Vagina (tissue), 2 donors: ENCODE data around the gene ZBP1. TPM values are rescaled to one million over a fixed set of nuclear protein-coding genes. Genes with fewer than 3 reads are reported as not detected.
A peak's percentile ranks its signal among the peaks of the same experiment; 100 is the strongest.

ENCODE experiments used
- DNase-seq, 2 donors: peaks; one replicate each; pipeline ENCODE4 v3.0.0-alpha.2; 2017; ENCODE audit errors: extremely low spot score in 2 of 2
- H3K27ac ChIP-seq: fragments of 200-600 bp; sonication (generic); one replicate; pipeline ENCODE4 v1.5.1; 2019
- H3K27me3 ChIP-seq: fragments of 200-600 bp; sonication (generic); one replicate; pipeline ENCODE4 v1.5.1; 2019
- H3K36me3 ChIP-seq, 2 donors: fragments of 200-600 bp; sonication (generic); one replicate each; pipeline ENCODE4 v1.5.1; 2017 to 2019
- H3K4me1 ChIP-seq: fragments of 200-600 bp; sonication (generic); one replicate; pipeline ENCODE4 v1.5.1; 2019
- H3K4me3 ChIP-seq, 2 donors: fragments of 200-600 bp; sonication (generic); 1 replicate in 1 of 2; 2 replicates in 1 of 2; pipeline ENCODE4 v1.5.1; 2016 to 2019
- H3K9me3 ChIP-seq: fragments of 200-600 bp; sonication (generic); one replicate; pipeline ENCODE4 v1.5.1; 2019
- CTCF ChIP-seq, 3 experiments: fragments of 450-650 bp in 2 of 3; fragments of 200-600 bp in 1 of 3; sonication (generic) in 1 of 3; IDR thresholded peaks; one replicate each; pipeline ENCODE4 v1.5.1; 2017 to 2019; ENCODE audit warnings: antibody characterized with exemption in 3 of 3, mild to moderate bottlenecking in 2 of 3, moderate library complexity in 2 of 3
- POLR2A ChIP-seq, 2 donors: fragments of 450-650 bp; IDR thresholded peaks; one replicate each; pipeline ENCODE4 v1.6.1; 2017; ENCODE audit warnings: antibody characterized with exemption in 2 of 2, mild to moderate bottlenecking in 2 of 2, moderate library complexity in 2 of 2
- POLR2AphosphoS5 ChIP-seq, 2 donors: sonication (generic); formaldehyde crosslinking; IDR thresholded peaks; one replicate each; pipeline ENCODE4 v1.9.0; 2017; ENCODE audit warnings: antibody characterized with exemption in 2 of 2, mild to moderate bottlenecking in 2 of 2, low read depth in 1 of 2; ENCODE audit not compliant: insufficient read depth in 1 of 2
- intact Hi-C: fragments of 100-400 bp; cut with DNase I; formaldehyde crosslinking; loops from one replicate; pipeline ENCODE4 v1.15.1; 2023
- total RNA-seq: library from RNA; depleted of rRNA; stranded (reverse); fragments of >200 nt; gene quantifications from one replicate; pipeline ENCODE4 v1.2.3, GENCODE V29; 2016

The ZBP1 gene
- total RNA-seq, 1 donor from 2014 or later, result 0.74 TPM

GRCh38 chr20:57616143-57616951 lies 3.9 kb downstream of the ZBP1 start:
- Histone ChIP-seq H3K36me3 (no peaks in the 10 kb centered on the region), H3K4me1 (peaks cover 3% of the 10 kb centered on the region), H3K27me3 (no peaks in the 10 kb centered on the region), H3K9me3 (no peaks in the 10 kb centered on the region), H3K4me3 (no peak overlapping the region), H3K27ac (no peak overlapping the region)
- intact Hi-C loops, result no loop called here
- peak; percentile 78 to 92 for DNase-seq
- TF ChIP-seq CTCF (IDR thresholded peaks at IDR 0.05) (no peak), POLR2AphosphoS5 (IDR thresholded peaks at IDR 0.05; ENCODE audit: insufficient read depth in 1 of 2, low read depth in 1 of 2) (no peak), POLR2A (IDR thresholded peaks at IDR 0.05) (no peak)

GRCh38 chr20:57615445-57615811 lies 4.8 kb downstream of the ZBP1 start:
- Histone ChIP-seq H3K27me3 (no peaks in the 10 kb centered on the region), H3K27ac (no peak overlapping the region), H3K4me1 (no peaks in the 10 kb centered on the region), H3K4me3 (no peak overlapping the region), H3K36me3 (no peaks in the 10 kb centered on the region), H3K9me3 (no peaks in the 10 kb centered on the region)
- TF ChIP-seq CTCF (IDR thresholded peaks at IDR 0.05), result no peak
- no peak for TF ChIP-seq POLR2AphosphoS5 (IDR thresholded peaks at IDR 0.05; ENCODE audit: insufficient read depth in 1 of 2, low read depth in 1 of 2)
- no peak for DNase-seq
- intact Hi-C loops, result no loop called here

- H3K9me3 ChIP-seq, result no peaks in the 10 kb centered on the region
- no peaks in the 10 kb centered on the region for H3K27me3 ChIP-seq
- no peak for TF ChIP-seq CTCF (IDR thresholded peaks at IDR 0.05)
- no peak for TF ChIP-seq POLR2A (IDR thresholded peaks at IDR 0.05)
- no peak for TF ChIP-seq POLR2AphosphoS5 (IDR thresholded peaks at IDR 0.05; ENCODE audit: insufficient read depth in 1 of 2, low read depth in 1 of 2)
- intact Hi-C loops, result no loop called here
- H3K4me3 ChIP-seq, result no peak overlapping the region
- no peak for DNase-seq
- no peaks in the 10 kb centered on the region for H3K4me1 ChIP-seq
- no peaks in the 10 kb centered on the region for H3K36me3 ChIP-seq
- no peak overlapping the region for H3K27ac ChIP-seq
Observed at GRCh38 chr20:57614490-57615444, 5.5 kb downstream of the ZBP1 start.

- DNase-seq, result no peak
- TF ChIP-seq POLR2A (IDR thresholded peaks at IDR 0.05), result no peak
- TF ChIP-seq POLR2AphosphoS5 (IDR thresholded peaks at IDR 0.05; ENCODE audit: insufficient read depth in 1 of 2, low read depth in 1 of 2), result no peak
- TF ChIP-seq CTCF (IDR thresholded peaks at IDR 0.05), result no peak
- no peaks in the 10 kb centered on the region for H3K9me3 ChIP-seq
- no peaks in the 10 kb centered on the region for H3K4me1 ChIP-seq
- no peak overlapping the region for H3K27ac ChIP-seq
- H3K36me3 ChIP-seq, result no peaks in the 10 kb centered on the region
- no peak overlapping the region for H3K4me3 ChIP-seq
- H3K27me3 ChIP-seq, result no peaks in the 10 kb centered on the region
- intact Hi-C loops, result no loop called here
Observed at GRCh38 chr20:57613481-57613921, 6.7 kb downstream of the ZBP1 start.
